Kidney (tissue), 14 donors: ENCODE results near the gene CLTCL1. TPM values are rescaled to one million over a fixed set of nuclear protein-coding genes. Genes with fewer than 3 reads are reported as not detected.

Source experiments
- DNase-seq, 5 donors: peaks; one replicate each; pipeline ENCODE4 v3.0.0-alpha.2; 2013 to 2020
- FAIRE-seq: peaks from 2 replicates; lab custom pipeline; 2012; peaks lifted over from hg19 to GRCh38; lab: Jason Lieb, UNC
- H3K27ac ChIP-seq, 2 donors: one replicate each; pipeline ENCODE4 v1.7.0; 2013; ENCODE audit warnings: low read depth in 2 of 2, low read length in 2 of 2, inconsistent platforms in 1 of 2
- H3K27me3 ChIP-seq: one replicate; pipeline ENCODE4 v1.7.1; 2013; ENCODE audit warnings: low read length, inconsistent platforms; ENCODE audit not compliant: control insufficient read depth, insufficient read depth
- H3K36me3 ChIP-seq, 3 donors: one replicate each; pipeline versions ENCODE4 v1.7.0 to v1.7.1; 2013; ENCODE audit warnings: low read length in 3 of 3, control low read depth in 1 of 3, inconsistent platforms in 1 of 3; ENCODE audit not compliant: insufficient read depth in 3 of 3, control insufficient read depth in 2 of 3
- H3K4me1 ChIP-seq, 3 donors: one replicate each; pipeline versions ENCODE4 v1.7.0 to v1.7.1; 2013; ENCODE audit warnings: low read length in 3 of 3, inconsistent platforms in 1 of 3, low read depth in 1 of 3; ENCODE audit not compliant: control insufficient read depth in 2 of 3, insufficient read depth in 2 of 3
- H3K4me3 ChIP-seq, 3 donors: one replicate each; pipeline versions ENCODE4 v1.7.0 to v1.8.1; 2013; ENCODE audit warnings: low read length in 3 of 3, control low read depth in 1 of 3, inconsistent platforms in 1 of 3
- H3K9ac ChIP-seq, 3 donors: one replicate each; pipeline versions ENCODE4 v1.7.0 to v1.7.1; 2013; ENCODE audit warnings: low read length in 3 of 3, control low read depth in 1 of 3, inconsistent platforms in 1 of 3
- H3K9me3 ChIP-seq, 3 donors: one replicate each; pipeline versions ENCODE4 v1.7.0 to v1.7.1; 2013; ENCODE audit warnings: low read length in 3 of 3, control low read depth in 1 of 3, inconsistent platforms in 1 of 3; ENCODE audit not compliant: control insufficient read depth in 2 of 3, insufficient read depth in 1 of 3
- CTCF ChIP-seq: IDR thresholded peaks from 3 replicates; pipeline ENCODE4 v1.5.1; 2012; ENCODE audit warnings: mild to moderate bottlenecking, moderate library complexity, borderline replicate concordance; ENCODE audit not compliant: insufficient read depth; ENCODE audit errors: extremely low read depth
- intact Hi-C: fragments of 100-400 bp; cut with DNase I; formaldehyde crosslinking; loops from one replicate; pipeline ENCODE4 v1.11.1; 2022
- polyA plus RNA-seq: library from polyadenylated mRNA; stranded (reverse); fragments of 350-450 nt; fragmentation: Illumina TruSeq; extraction: RNeasy Lipid Tissue Mini Kit (QIAGEN cat#74804); gene quantifications from one replicate; pipeline ENCODE4 v1.2.3, GENCODE V29; 2014; ENCODE audit warnings: low read depth, low replicate concordance; ENCODE audit not compliant: insufficient read depth
- total RNA-seq: library from RNA; stranded (reverse); fragmentation: NEBNext Ultra II Directional; extraction: Animal tissue kit (Norgen Biotek cat#: 25700); gene quantifications from one replicate; pipeline ENCODE4 v1.2.1, GENCODE V29; 2021
- donor health status: control.
- donor health status: control.
- donor health status: control.
- donor health status: control.
- donor health status: control.
- donor health status: DM: yes; HTN: yes; CAD: no.
- donor health status: Normal renal cell carcinoma (clear cell type).

CLTCL1 gene
- total and polyA plus RNA-seq, 2 donors from 2014 or later: 4.0 to 6.3 TPM

- H3K9me3 ChIP-seq: no peaks in the 10 kb centered on the region
- H3K27ac ChIP-seq: no peak overlapping the region
- FAIRE-seq: no peak
- H3K9ac ChIP-seq: no peak overlapping the region
- DNase-seq: no peak
- no peak for TF ChIP-seq CTCF
- no peaks in the 10 kb centered on the region for H3K27me3 ChIP-seq
- peaks cover 0 to 5% (median 4%) of the 10 kb centered on the region in 3 donors for H3K36me3 ChIP-seq
- H3K4me1 ChIP-seq: no peaks in the 10 kb centered on the region
- H3K4me3 ChIP-seq: no peak overlapping the region
- intact Hi-C loops: no loop called here
Observed at GRCh38 chr22:19213442-19214077, 78.0 kb downstream of the CLTCL1 start.

- FAIRE-seq (no peak), DNase-seq (no peak)
- intact Hi-C loops: no loop called here
- H3K4me3 ChIP-seq: no peak overlapping the region
- H3K4me1 ChIP-seq: no peaks in the 10 kb centered on the region
- no peaks in the 10 kb centered on the region for H3K27me3 ChIP-seq
- no peak overlapping the region for H3K27ac ChIP-seq
- H3K36me3 ChIP-seq: peaks cover 0 to 5% (median 4%) of the 10 kb centered on the region in 3 donors
- H3K9ac ChIP-seq: no peak overlapping the region
- TF ChIP-seq CTCF: no peak
- H3K9me3 ChIP-seq: no peaks in the 10 kb centered on the region
Observed at GRCh38 chr22:19213001-19213400, 78.5 kb downstream of the CLTCL1 start.

DNA sequence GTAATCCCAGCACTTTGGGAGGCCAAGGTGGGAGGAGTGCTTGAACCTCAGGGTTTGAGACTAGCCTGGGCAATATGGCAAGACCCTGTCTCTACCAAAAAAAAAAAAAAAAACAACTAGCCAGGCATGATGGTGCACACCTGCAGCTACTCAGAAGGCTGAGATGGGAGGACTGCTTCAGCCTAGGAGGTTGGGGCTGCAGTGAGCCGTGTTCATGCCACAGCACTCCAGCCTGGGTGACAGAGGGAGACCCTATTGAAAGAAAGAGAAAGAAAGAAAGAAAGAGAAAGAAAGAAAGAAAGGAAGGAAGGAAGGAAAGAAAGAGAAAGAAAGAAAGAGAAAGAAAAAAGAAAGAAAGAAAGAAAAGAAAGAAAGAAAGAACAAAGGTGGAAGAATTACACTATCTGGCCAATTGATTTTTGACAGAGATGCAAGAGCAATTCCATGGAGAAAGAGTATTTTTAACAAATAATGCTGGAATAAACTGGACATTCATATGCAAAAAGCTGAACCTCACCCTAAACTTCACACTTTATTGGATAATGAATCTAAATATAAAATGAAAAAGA lies 79.1 kb downstream of the CLTCL1 start:
- DNase-seq (no peak), FAIRE-seq (no peak)
- Histone ChIP-seq H3K27me3 (no peaks in the 10 kb centered on the region), H3K27ac (no peak overlapping the region), H3K9ac (no peak overlapping the region), H3K36me3 (peaks cover 0 to 5% (median 4%) of the 10 kb centered on the region in 3 donors), H3K4me3 (no peak overlapping the region), H3K9me3 (no peaks in the 10 kb centered on the region), H3K4me1 (no peaks in the 10 kb centered on the region)
- TF ChIP-seq CTCF: no peak
- intact Hi-C loops: no loop called here

- FAIRE-seq (no peak), DNase-seq (no peak)
- TF ChIP-seq CTCF: no peak
- Histone ChIP-seq H3K4me1 (no peaks in the 10 kb centered on the region), H3K27me3 (no peaks in the 10 kb centered on the region), H3K9ac (no peak overlapping the region), H3K9me3 (no peaks in the 10 kb centered on the region), H3K36me3 (peaks cover 0 to 5% (median 0%) of the 10 kb centered on the region in 3 donors), H3K27ac (no peak overlapping the region), H3K4me3 (no peak overlapping the region)
- intact Hi-C loops: no loop called here
Observed at GRCh38 chr22:19210188-19210587, 81.3 kb downstream of the CLTCL1 start.
